Muscle of leg (tissue), 11 donors: Measurements from ENCODE around the gene ZNF732. TPM values are rescaled to one million over a fixed set of nuclear protein-coding genes. Genes with fewer than 3 reads are reported as not detected.
"Not testable (repeated sequence)": the region's sequence is repeated elsewhere in the genome, so short reads cannot be mapped to it uniquely, and the experiment has no call there.

Experiments used
- DNase-seq: peaks from one replicate; pipeline ENCODE4 v3.0.0; 2013
- H3K27ac ChIP-seq: one replicate; pipeline ENCODE4 v1.5.1; 2013; ENCODE audit warnings: mild to moderate bottlenecking, low read length, control low read depth
- H3K27me3 ChIP-seq: one replicate; pipeline ENCODE4 v1.6.1; 2013; ENCODE audit warnings: low read length; ENCODE audit not compliant: control insufficient read depth, insufficient read depth
- H3K36me3 ChIP-seq: one replicate; pipeline ENCODE4 v1.6.1; 2013; ENCODE audit warnings: low read length; ENCODE audit not compliant: control insufficient read depth, insufficient read depth
- H3K4me1 ChIP-seq: one replicate; pipeline ENCODE4 v1.6.1; 2013; ENCODE audit warnings: low read length; ENCODE audit not compliant: control insufficient read depth, insufficient read depth
- H3K4me3 ChIP-seq: one replicate; pipeline ENCODE4 v1.5.1; 2013; ENCODE audit warnings: low read length, control low read depth
- H3K9me3 ChIP-seq: replicated peaks from 2 replicates; pipeline ENCODE4 v1.6.1; 2013; ENCODE audit warnings: low read depth, low read length; ENCODE audit not compliant: control insufficient read depth
- WGBS: methylation state at CpG from one replicate; pipeline ENCODE4 v1.1.5; 2013; ENCODE audit warnings: missing lambda C conversion rate; ENCODE audit not compliant: insufficient coverage; 5-methylcytosine and 5-hydroxymethylcytosine counted together
- polyA plus RNA-seq, 8 donors: library from polyadenylated mRNA; unstranded; fragments of 120-200 nt; gene quantifications; one replicate each; pipeline versions ENCODE4 v1.2.1 to v1.2.3, GENCODE V29; 2013; ENCODE audit warnings: inconsistent platforms in 1 of 8, low replicate concordance in 1 of 8; ENCODE audit not compliant: insufficient read length in 8 of 8, insufficient read depth in 1 of 8
- total RNA-seq: library from RNA; stranded (reverse); fragments of 120-200 nt; gene quantifications from one replicate; pipeline ENCODE4 v1.2.4, GENCODE V29; 2013

ZNF732 gene
- total and polyA plus RNA-seq, 9 donors, result 0.39 to 2.1 (median 1.0) TPM

DNA sequence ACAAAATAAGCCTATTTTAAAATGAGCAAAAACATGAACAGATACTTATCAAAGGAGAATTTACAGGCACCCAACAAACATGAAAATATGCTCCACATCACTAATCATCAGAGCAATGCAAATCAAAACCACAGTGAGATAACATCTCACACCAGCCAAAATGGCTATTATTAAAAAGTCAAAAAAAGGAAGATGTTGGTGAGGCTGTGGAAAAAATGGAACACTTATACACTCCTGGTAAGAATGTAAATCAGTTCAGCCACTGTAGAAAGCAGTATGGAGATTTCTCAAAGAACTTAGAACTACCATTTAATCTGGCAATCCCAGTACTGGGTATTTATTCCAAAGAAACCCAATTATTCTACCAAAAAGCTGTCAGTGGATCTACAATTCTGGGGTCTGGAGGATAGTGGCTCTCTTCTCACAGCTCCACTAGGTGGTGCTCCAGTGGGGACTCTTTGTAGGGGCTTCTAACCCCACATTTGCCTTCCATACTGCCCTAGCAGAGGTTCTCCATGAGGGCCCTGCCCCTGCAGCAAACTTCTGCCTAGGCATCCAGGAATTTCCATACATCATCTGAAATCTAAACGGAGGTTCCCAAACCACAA is 9.1 kb upstream of the ZNF732 start:
- 75% methylated on average over 1 of the region's 1 CpG for WGBS
- H3K27me3 ChIP-seq, result no peaks in the 10 kb centered on the region
- no peak overlapping the region for H3K4me3 ChIP-seq
- DNase-seq, result no peak
- no peaks in the 10 kb centered on the region for H3K4me1 ChIP-seq
- no peaks in the 10 kb centered on the region for H3K36me3 ChIP-seq
- peaks cover 19% of the 10 kb centered on the region for H3K9me3 ChIP-seq
- no peak overlapping the region for H3K27ac ChIP-seq

GRCh38 chr4:309807-310206 is 4.5 kb upstream of the ZNF732 start:
- no CpG with 5 or more reads among the region's 1 CpG for WGBS
- Histone ChIP-seq H3K9me3 (peaks cover 7% of the 10 kb centered on the region), H3K27me3 (peaks cover 1% of the 10 kb centered on the region), H3K4me3 (no peak overlapping the region), H3K36me3 (no peaks in the 10 kb centered on the region), H3K27ac (no peak overlapping the region), H3K4me1 (peaks cover 2% of the 10 kb centered on the region)
- DNase-seq, result no peak

DNA sequence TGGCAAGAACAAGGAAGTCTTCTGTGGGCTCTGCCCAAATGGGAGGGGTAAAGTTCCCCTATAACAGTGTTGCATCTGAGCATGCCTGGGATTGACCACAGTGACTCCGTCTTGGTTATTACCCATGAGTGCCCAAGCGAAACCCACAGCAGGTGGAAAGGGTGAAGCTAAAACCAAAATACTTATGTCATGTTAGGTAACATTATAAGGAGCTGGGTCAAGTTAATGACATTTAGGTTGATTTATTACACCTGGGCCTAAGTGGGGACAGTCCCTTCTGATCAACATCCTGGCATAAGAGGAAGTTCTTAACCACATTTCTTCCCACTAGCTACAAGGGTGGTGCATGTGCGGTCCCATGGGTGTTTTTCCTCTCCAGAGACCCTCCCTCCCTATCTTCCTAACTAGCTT is 1.3 kb upstream of the ZNF732 start:
- H3K27ac ChIP-seq, result no peak overlapping the region
- no CpG with 5 or more reads among the region's 3 CpGs for WGBS
- no peaks in the 10 kb centered on the region for H3K36me3 ChIP-seq
- peaks cover 2% of the 10 kb centered on the region for H3K27me3 ChIP-seq
- no peak for DNase-seq
- H3K4me3 ChIP-seq, result no peak overlapping the region
- peaks cover 2% of the 10 kb centered on the region for H3K4me1 ChIP-seq
- H3K9me3 ChIP-seq, result peaks cover 3% of the 10 kb centered on the region

DNA sequence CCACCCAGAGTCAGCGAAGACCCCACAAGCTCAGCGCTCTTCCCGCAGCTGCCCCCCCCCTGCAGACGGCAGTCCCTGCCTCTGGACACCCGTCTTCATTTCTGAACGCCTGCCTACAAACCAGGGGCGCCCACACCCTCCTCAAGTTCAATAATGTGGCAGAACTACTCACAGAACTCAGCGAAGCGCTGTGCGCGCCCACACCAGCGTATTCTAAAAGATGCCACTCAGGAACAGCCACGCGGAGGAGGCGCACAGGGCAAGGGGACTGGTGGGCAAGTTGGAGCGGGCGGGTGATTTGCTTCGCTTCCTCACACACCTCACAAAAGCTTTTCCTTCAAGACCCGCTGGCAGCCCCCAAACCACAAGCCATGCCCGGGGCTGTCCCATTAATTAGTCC is 758 bp downstream of the ZNF732 start:
- not testable (repeated sequence) for H3K27me3 ChIP-seq, H3K4me1 ChIP-seq, H3K36me3 ChIP-seq, DNase-seq, H3K9me3 ChIP-seq, H3K27ac ChIP-seq
- peak overlapping the region; percentile 47 for H3K4me3 ChIP-seq
- WGBS, result 2% methylated on average over 6 of the region's 20 CpGs

DNA sequence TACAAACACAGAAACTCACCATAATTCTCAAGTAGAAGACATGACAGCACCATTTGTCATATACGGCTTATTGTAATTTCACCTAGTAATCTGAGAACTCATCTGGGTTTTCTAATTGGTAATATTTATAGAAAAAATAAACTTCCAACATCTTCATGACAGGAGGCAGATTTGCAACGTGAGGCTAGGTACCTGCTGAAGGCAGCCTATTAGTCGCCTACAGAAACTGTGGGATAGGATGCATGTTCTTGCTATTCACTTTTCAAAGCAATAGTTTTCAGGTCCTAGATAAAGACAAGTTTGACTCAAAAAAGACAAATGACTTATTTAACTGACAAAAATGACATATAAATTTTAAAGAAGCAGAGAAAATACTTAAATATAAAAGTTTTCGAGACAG is 2.9 kb downstream of the ZNF732 start:
- WGBS, result 80% methylated on average over 1 of the region's 4 CpGs
- H3K4me1 ChIP-seq, result peaks cover 2% of the 10 kb centered on the region
- peaks cover 9% of the 10 kb centered on the region for H3K9me3 ChIP-seq
- H3K27me3 ChIP-seq, result peaks cover 2% of the 10 kb centered on the region
- no peak for DNase-seq
- H3K36me3 ChIP-seq, result no peaks in the 10 kb centered on the region
- no peak overlapping the region for H3K27ac ChIP-seq
- H3K4me3 ChIP-seq, result no peak overlapping the region

DNA sequence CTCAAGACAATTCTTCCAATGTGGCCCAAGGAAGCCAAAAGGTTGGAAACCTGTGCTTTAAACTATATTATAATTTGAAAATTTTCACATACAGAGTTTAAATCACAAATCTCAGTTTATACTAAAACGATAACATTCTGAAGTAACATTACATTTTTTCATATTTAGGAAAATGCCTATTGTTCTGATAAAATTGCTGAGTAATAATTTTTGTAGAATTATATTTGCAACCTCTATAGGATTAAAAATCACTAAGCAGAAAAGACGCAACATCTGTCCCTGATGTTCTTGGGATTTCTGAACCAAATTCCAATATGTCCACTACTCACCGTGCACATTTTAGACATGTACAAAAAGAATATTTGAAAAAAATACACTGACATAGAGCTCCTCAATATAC is 10.5 kb downstream of the ZNF732 start:
- WGBS, result no CpG with 5 or more reads among the region's 3 CpGs
- Histone ChIP-seq H3K36me3 (no peaks in the 10 kb centered on the region), H3K4me1 (no peaks in the 10 kb centered on the region), H3K9me3 (peaks cover 19% of the 10 kb centered on the region), H3K4me3 (no peak overlapping the region), H3K27ac (no peak overlapping the region), H3K27me3 (no peaks in the 10 kb centered on the region)
- no peak for DNase-seq

GRCh38 chr4:288891-289290 is 16.4 kb downstream of the ZNF732 start:
- H3K4me1 ChIP-seq, result no peaks in the 10 kb centered on the region
- no peak for DNase-seq
- WGBS, result 80% methylated on average over 1 of the region's 2 CpGs
- no peak overlapping the region for H3K4me3 ChIP-seq
- H3K27me3 ChIP-seq, result no peaks in the 10 kb centered on the region
- no peaks in the 10 kb centered on the region for H3K36me3 ChIP-seq
- H3K27ac ChIP-seq, result no peak overlapping the region
- peaks cover 24% of the 10 kb centered on the region for H3K9me3 ChIP-seq

- Histone ChIP-seq H3K4me3 (no peak overlapping the region), H3K36me3 (no peaks in the 10 kb centered on the region), H3K27ac (no peak overlapping the region), H3K27me3 (no peaks in the 10 kb centered on the region), H3K9me3 (peaks cover 35% of the 10 kb centered on the region), H3K4me1 (no peaks in the 10 kb centered on the region)
- no CpG with 5 or more reads among the region's 5 CpGs for WGBS
- no peak for DNase-seq
Observed at GRCh38 chr4:273309-274017, 31.8 kb downstream of the ZNF732 start.

GRCh38 chr4:271492-272103 is 33.7 kb downstream of the ZNF732 start:
- Histone ChIP-seq H3K27me3 (no peaks in the 10 kb centered on the region), H3K4me3 (no peak overlapping the region), H3K4me1 (no peaks in the 10 kb centered on the region), H3K27ac (no peak overlapping the region), H3K9me3 (peaks cover 40% of the 10 kb centered on the region), H3K36me3 (no peaks in the 10 kb centered on the region)
- no CpG with 5 or more reads among the region's 3 CpGs for WGBS
- no peak for DNase-seq

GRCh38 chr4:259240-259639 is 46.0 kb downstream of the ZNF732 start:
- WGBS, result 69% methylated on average over 7 of the region's 11 CpGs
- not testable (repeated sequence) for H3K4me3 ChIP-seq, H3K4me1 ChIP-seq, H3K36me3 ChIP-seq, DNase-seq, H3K27me3 ChIP-seq, H3K27ac ChIP-seq
- H3K9me3 ChIP-seq, result peaks cover 50% of the 10 kb centered on the region
